T-helper 2 cell treated with Interferon-gamma antibody and Interleukin-4, amounts not matched to agents 5 μg/mL and 100 μg/mL, for 36 hours (primary cell): ENCODE measurements around the gene ZBED6.
A peak's percentile ranks its signal among the peaks of the same experiment; 100 is the strongest.
"Not testable (repeated sequence)": the region's sequence is repeated elsewhere in the genome, so short reads cannot be mapped to it uniquely, and the experiment has no call there.

Source experiments
- DNase-seq: peaks from one replicate; pipeline ENCODE4 v3.0.0; 2021; ENCODE audit warnings: low spot score
- H3K27ac Mint-ChIP-seq: one replicate; pipeline ENCODE4 v1.8.0; 2021; ENCODE audit warnings: mild to moderate bottlenecking, mixed read lengths
- H3K27me3 Mint-ChIP-seq: one replicate; pipeline ENCODE4 v1.8.0; 2021; ENCODE audit warnings: low read depth, mixed read lengths
- H3K36me3 Mint-ChIP-seq: one replicate; pipeline ENCODE4 v1.8.0; 2021; ENCODE audit warnings: low read depth, mixed read lengths
- H3K4me1 Mint-ChIP-seq: one replicate; pipeline ENCODE4 v1.8.0; 2021; ENCODE audit warnings: low read depth, mixed read lengths
- H3K4me3 Mint-ChIP-seq: one replicate; pipeline ENCODE4 v1.8.0; 2022; ENCODE audit warnings: mild to moderate bottlenecking, moderate library complexity, mixed read lengths
- H3K9me3 Mint-ChIP-seq: one replicate; pipeline ENCODE4 v1.8.0; 2021; ENCODE audit warnings: mixed read lengths

Gene ZBED6, protein sequence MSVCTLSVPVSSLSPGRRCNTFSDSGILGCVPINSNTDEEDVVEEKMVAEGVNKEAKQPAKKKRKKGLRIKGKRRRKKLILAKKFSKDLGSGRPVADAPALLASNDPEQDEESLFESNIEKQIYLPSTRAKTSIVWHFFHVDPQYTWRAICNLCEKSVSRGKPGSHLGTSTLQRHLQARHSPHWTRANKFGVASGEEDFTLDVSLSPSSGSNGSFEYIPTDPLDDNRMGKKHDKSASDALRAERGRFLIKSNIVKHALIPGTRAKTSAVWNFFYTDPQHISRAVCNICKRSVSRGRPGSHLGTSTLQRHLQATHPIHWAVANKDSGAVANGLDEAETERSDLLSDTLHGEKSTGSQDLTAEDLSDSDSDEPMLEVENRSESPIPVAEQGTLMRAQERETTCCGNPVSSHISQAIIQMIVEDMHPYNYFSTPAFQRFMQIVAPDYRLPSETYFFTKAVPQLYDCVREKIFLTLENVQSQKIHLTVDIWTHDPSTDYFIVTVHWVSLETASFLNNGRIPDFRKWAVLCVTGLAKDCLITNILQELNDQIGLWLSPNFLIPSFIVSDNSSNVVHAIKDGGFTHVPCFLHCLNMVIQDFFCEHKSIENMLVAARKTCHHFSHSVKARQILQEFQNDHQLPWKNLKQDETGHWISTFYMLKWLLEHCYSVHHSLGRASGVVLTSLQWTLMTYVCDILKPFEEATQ (N-terminal part only)

DNA sequence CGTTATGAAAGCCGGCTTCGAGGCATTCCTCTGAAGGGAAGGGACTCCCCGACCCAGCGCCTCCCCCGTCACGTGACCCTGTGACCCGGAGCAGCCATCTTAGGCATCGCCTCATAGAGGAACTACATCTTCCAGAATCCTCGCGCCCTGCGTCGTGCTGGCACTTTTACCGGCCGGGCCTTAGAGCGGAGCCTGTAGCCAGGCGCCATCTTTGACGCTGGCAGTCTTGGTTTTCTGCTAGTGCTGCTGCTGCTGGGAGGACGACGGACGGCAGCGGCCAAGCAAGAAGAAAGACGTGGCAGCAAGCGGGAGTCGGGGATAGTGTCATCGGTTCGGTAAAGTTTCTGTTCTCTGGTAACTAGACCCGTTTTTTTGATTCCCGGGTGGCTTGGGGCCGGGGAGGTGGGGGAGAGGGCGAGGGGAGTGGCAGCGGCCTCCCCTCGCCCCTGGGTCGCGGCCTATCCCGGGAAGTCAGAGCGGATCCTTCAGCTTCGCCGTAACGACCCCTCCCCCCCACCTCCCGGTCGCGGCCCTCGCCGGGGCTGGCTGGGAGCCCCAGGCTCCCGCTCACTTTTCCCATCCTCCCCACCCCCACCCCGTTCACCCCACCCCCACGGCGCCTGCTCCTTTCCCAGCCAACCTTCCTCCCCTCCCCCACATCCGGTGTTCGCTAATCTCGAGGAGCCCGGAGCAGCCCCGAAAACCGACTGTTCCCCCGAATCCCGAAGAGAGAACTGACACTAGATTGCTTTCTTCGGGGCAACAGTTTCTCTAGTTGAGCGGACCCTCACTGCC lies at the start of gene ZBED6, which contains the start of gene ZC3H11A:
ZBED6 (plus strand) TSS at position 183 of the 795 bp plus-strand sequence. CDS start 1,900 bp downstream, outside the sequence.
ZC3H11A (plus strand) TSS at position 183 of the 795 bp plus-strand sequence. CDS start 21,448 bp downstream, outside the sequence.
- Mint-ChIP-seq H3K36me3 (peaks cover 37% of the 10 kb centered on the region), H3K4me1 (peaks cover 43% of the 10 kb centered on the region), H3K27me3 (no peaks in the 10 kb centered on the region)

DNA sequence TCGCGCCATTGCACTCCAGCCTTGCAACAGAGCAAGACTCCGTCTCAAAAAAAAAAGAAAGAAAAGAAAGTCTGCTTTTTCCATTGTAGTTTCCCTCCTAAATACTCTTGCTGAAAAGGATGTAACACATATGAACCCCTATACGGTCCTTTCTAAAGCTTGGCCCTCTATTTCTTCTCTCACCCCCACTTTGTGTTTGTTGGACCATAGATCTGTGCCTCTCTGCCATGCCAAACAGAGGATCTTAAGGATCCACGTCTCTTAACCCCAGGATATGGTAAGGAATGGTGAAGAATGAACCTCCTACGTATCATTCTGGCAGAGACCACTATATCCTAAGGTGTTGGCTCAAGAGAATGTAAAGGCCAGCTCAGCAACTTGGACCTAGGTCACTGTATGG lies 49.1 kb upstream of the ZBED6 start:
- peak overlapping the region; percentile 6 for H3K27ac Mint-ChIP-seq
- H3K4me1 Mint-ChIP-seq: peaks cover 17% of the 10 kb centered on the region
- no peak for DNase-seq
- H3K27me3 Mint-ChIP-seq: no peaks in the 10 kb centered on the region
- H3K4me3 Mint-ChIP-seq: no peak overlapping the region
- H3K36me3 Mint-ChIP-seq: peaks cover 36% of the 10 kb centered on the region
- no peaks in the 10 kb centered on the region for H3K9me3 Mint-ChIP-seq

More for the DNA sequence above, at the start of gene ZBED6, which contains the start of gene ZC3H11A:
- DNase-seq: peak; percentile 99
- Mint-ChIP-seq H3K27ac (peak within 1 kb of the TSS; percentile 97), H3K4me3 (peak within 1 kb of the TSS; percentile 91), H3K9me3 (no peaks in the 10 kb centered on the region)

DNA sequence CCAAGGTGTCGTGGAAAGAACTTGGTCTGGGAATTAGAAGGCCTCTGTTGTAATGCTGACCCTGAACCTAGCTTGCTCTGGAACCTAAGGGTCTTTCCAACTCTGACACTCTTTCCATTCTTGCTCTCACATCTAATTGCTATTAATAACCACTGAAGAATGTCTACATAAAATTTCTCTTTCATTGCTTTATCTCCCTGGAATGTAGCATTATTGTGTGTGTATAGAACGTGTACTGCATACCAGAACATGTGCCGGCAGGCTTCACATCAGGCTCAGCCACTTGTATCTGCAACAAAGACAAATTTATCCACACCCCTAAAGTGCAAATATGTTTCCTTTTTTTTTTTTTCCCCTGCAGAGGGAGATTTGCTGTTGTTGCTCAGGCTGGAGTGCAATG lies 44.4 kb upstream of the ZBED6 start:
- no peak overlapping the region for H3K27ac Mint-ChIP-seq
- no peaks in the 10 kb centered on the region for H3K9me3 Mint-ChIP-seq
- no peak for DNase-seq

DNA sequence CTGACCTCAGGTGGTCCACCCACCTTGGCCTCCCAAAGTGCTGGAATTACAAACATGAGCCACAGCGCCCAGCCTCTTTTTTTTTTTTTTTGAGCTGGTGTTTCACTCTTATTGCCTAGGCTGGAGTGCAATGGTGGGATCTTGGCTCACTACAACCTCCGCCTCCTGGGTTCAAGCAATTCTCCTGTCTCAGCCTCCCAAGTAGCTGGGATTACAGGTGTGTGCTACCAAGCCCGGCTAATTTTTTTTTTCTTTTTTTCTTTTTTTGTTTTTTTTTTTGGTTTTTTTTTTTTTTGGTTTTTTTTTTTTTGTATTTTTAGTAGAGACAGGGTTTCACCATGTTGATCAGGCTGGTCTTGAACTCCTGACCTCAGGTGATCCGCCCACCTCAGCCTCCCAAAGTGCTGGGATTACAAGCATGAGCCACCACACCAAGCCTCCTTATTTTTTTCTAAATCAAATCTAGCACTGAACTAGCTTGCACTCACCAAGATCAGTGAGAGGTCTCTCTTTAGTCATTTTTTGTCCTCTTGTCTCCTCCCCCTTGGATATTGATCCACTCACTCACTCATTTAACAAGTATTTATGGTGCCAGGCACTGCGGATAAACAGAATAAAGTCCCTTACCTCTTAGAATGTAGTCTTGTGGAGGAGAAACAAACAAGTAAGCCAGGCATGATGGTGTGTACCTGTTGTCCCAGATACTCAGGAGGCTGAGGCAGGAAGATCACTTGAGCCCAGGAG lies 43.6 kb upstream of the ZBED6 start:
- not testable (repeated sequence) for H3K27ac Mint-ChIP-seq, H3K4me3 Mint-ChIP-seq, H3K9me3 Mint-ChIP-seq, H3K36me3 Mint-ChIP-seq, H3K27me3 Mint-ChIP-seq, DNase-seq
- H3K4me1 Mint-ChIP-seq: peaks cover 14% of the 10 kb centered on the region

More for the DNA sequence above, 44.4 kb upstream of the ZBED6 start:
- Mint-ChIP-seq H3K4me3 (no peak overlapping the region), H3K4me1 (peaks cover 12% of the 10 kb centered on the region), H3K36me3 (peaks cover 4% of the 10 kb centered on the region), H3K27me3 (no peaks in the 10 kb centered on the region)

DNA sequence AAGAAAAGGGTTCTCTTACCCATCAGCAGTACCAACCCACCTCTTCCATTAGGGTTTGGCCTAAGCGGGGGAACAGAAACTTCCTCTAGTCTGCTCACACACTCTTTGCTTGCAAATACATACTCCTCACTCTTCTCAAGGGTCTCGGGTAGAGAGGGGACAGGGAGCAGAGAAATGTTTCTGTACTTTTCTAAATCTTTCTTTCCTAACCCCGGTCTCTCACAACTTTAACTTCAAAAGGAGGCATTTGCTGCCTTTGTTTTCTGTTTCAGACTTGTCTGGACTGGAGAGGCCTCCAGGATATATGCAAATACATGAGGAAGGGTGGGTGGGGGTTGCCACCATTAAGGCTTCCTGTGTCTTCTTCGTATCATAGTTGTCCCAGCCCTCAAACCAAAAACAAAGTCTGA lies 41.0 kb upstream of the ZBED6 start:
- Mint-ChIP-seq H3K27ac (peak overlapping the region; percentile 67), H3K9me3 (no peaks in the 10 kb centered on the region), H3K36me3 (no peaks in the 10 kb centered on the region), H3K27me3 (no peaks in the 10 kb centered on the region), H3K4me3 (peak overlapping the region; percentile 3), H3K4me1 (peaks cover 14% of the 10 kb centered on the region)
- peak; percentile 21 for DNase-seq

DNA sequence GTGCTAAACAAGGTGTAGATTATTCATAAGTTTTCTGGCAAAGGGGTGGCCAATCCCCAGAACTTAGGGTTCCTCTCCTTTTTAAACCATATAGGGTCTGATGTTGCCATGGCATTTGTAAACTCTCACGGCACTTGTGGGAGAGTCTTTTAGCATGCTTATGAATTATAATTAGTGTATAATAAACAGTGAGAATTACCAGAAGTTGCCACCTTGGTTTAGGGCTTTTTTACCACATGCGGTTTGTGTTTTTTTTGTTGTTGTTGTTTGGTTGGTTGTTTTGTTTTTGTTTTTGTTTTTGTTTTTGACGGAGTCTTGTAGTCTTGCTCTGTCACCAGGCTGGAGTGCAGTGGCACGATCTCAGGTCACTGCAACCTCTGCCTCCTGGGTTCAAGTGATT lies 39.4 kb upstream of the ZBED6 start:
- DNase-seq: no peak
- no peaks in the 10 kb centered on the region for H3K9me3 Mint-ChIP-seq
- no peaks in the 10 kb centered on the region for H3K27me3 Mint-ChIP-seq
- peaks cover 14% of the 10 kb centered on the region for H3K4me1 Mint-ChIP-seq
- H3K27ac Mint-ChIP-seq: no peak overlapping the region
- no peaks in the 10 kb centered on the region for H3K36me3 Mint-ChIP-seq
- no peak overlapping the region for H3K4me3 Mint-ChIP-seq

DNA sequence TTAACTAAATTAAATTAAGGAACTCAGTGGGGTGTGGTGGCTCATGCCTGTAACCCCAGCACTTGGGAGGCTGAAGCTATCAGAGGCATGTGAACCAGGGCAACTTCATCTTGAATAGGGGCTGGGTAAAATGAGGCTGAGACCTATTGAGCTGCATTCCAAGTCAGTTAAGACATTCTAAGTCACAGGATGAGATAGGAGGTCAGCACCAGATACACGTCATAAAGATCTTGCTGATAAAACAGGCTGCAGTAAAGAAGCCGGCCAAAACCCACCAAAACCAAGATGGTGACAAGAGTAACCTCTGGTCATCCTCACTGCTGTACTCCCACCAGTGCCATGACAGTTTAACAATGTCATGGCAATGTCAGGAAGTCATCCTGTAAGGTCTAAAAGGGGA lies 36.7 kb upstream of the ZBED6 start:
- H3K4me1 Mint-ChIP-seq: peaks cover 19% of the 10 kb centered on the region
- H3K36me3 Mint-ChIP-seq, H3K27ac Mint-ChIP-seq, H3K4me3 Mint-ChIP-seq, DNase-seq, H3K27me3 Mint-ChIP-seq, H3K9me3 Mint-ChIP-seq: not testable (repeated sequence)

DNA sequence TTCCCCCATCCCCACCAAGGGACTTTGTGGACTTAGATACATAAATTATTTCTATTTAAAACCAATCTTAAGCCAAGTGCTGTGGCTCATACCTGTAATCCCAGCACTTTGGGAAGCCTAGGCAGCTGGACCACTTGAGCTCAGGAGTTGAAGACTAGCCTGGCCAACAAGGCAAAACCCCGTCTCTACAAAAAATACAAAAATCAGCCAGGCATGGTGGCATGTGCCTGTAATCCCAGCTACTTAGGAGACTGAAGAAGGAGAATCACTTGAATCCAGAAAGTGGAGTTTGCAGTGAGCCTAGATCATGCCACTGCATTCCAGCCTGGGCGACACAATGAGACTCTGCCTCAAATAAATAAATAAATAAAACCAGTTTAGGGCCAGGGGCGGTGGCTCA lies 34.9 kb upstream of the ZBED6 start:
- H3K9me3 Mint-ChIP-seq: no peaks in the 10 kb centered on the region
- H3K4me1 Mint-ChIP-seq: peaks cover 22% of the 10 kb centered on the region
- H3K27ac Mint-ChIP-seq: no peak overlapping the region
- no peaks in the 10 kb centered on the region for H3K27me3 Mint-ChIP-seq
- no peak overlapping the region for H3K4me3 Mint-ChIP-seq
- peaks cover 3% of the 10 kb centered on the region for H3K36me3 Mint-ChIP-seq
- no peak for DNase-seq

DNA sequence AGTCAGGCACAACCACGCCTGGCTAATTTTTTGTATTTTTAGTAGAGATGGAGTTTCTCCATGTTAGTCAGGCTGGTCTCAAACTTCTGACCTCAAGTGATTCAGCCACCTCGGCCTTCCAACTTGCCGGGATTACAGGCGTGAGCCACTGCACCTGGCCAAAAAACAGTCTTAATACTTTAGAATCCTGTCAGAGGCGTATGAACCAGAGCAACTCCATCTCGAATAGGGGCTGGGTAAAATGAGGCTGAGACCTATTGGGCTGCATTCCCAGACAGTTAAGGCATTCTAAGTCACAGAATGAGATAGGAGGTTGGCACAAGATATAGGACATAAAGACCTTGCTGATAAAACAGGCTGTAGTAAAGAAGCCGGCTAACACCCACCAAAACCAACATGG lies 33.5 kb upstream of the ZBED6 start:
- not testable (repeated sequence) for H3K36me3 Mint-ChIP-seq, DNase-seq, H3K27me3 Mint-ChIP-seq, H3K9me3 Mint-ChIP-seq, H3K4me3 Mint-ChIP-seq, H3K27ac Mint-ChIP-seq
- H3K4me1 Mint-ChIP-seq: peaks cover 28% of the 10 kb centered on the region

DNA sequence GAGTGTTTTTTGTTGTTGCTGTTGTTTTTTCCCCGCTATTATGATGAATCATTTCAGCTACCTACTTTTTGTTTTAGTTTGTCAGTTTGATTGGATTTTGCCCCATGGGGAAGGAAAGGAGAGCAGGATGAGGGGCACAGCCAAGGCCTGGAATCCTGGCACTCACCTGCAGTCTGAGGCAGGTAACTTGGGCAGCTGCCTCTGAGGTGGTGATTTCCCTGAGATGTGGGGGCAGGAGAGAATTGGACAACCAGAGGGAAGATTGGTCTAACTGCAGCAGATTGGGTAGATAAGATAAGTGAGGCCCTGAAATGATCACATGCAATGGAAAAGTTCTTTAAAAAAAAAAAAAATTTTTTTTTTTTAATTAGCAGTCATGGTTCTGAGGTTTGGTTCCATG lies 31.9 kb upstream of the ZBED6 start:
- Mint-ChIP-seq H3K4me3 (peak overlapping the region; percentile 80), H3K4me1 (peaks cover 34% of the 10 kb centered on the region), H3K9me3 (no peaks in the 10 kb centered on the region), H3K36me3 (peaks cover 7% of the 10 kb centered on the region), H3K27me3 (no peaks in the 10 kb centered on the region), H3K27ac (peak overlapping the region; percentile 99)
- DNase-seq: no peak

DNA sequence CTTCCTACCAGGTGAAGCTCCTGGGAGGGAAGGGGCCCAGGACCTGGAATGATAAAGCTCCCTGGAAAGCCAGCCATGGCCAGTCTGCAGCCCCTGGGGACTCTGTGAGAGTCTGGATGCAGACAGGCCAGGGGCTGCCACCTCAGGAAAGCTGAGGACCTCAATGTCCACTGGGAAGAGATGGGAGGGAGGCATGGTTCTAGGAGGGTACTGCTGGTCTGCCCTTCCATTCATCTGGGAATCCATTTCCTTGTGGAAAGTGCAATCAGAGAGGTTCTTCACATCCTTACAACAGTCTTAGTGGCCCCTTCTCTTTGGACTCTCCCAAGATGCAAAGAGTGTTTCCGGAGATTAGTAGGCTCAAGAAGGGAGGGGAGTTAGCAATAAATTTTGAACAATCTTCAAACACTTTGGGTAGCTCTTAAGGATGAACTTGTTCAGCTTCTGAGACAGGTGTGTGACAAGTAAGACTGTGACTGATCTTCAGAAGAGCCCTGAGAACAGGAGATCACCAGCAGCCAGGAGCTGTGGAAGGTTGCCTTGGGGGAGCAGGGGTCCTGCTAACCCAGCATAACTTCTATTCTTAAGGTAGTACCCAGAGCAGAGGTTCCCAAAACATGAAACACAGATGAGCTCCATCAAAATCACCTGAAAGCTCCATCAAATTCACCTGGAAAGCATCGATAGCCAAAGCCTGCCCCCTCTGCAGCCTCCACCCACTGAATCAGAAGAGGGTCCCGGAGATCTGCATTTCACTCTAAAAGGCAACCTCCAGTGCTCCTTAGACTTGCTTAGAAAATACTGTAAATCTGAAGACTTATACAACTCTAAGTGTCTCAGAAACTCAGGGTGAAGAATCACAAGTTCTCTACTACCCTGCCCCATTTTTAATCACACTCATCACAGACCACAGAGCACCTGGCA lies 31.1 kb upstream of the ZBED6 start:
- no peak for DNase-seq
- peaks cover 37% of the 10 kb centered on the region for H3K4me1 Mint-ChIP-seq
- peak overlapping the region; percentile 99 for H3K27ac Mint-ChIP-seq
- peak overlapping the region; percentile 95 for H3K4me3 Mint-ChIP-seq
- H3K9me3 Mint-ChIP-seq: no peaks in the 10 kb centered on the region
- H3K27me3 Mint-ChIP-seq: no peaks in the 10 kb centered on the region
- peaks cover 12% of the 10 kb centered on the region for H3K36me3 Mint-ChIP-seq

DNA sequence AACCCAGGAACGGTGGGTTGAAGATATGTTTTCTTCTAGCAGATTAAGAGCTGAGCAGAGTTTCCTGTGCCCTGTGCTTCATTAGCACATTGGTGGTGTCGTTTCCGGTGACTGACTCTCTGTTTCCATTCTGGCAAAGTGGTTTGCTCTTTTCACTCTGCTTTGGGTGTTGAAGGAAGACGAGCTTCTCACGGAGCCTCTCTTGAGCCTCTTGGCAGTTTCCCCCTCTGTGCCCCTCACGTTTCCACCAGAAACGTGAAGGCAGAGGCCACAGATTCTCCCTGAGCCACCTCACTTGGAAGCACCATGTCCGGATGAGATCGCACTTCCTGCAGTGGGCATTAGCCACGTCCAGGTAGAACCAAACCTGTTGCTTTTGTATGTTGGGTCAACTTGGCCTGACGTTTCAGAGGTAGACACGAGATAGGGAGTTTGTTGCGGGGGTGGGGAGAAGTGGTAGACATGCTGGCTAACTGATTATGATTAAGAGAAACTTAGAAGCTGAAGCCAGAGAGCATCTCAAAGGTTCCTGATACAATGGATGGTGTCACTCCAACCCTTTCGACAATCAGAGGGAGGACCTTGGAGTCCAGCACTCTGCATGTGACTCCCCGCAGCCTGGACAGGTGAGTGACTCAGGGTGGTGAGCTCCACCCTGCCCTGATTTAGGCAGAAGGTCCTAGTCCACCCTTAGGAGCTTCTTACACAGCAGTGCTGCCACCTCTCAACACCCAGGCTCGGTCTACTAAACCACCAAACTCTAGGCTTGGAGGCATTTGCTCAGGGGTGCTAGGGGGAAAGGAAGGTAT lies 30.2 kb upstream of the ZBED6 start, which contains the start of gene LAX1:
LAX1 (plus strand) TSS at position 155 of the 809 bp plus-strand sequence; CDS start at position 538, 383 bp downstream.
- Mint-ChIP-seq H3K4me3 (peak within 1 kb of the TSS; percentile 95), H3K36me3 (peaks cover 14% of the 10 kb centered on the region), H3K27me3 (no peaks in the 10 kb centered on the region), H3K27ac (peak within 1 kb of the TSS; percentile 99), H3K4me1 (peaks cover 39% of the 10 kb centered on the region), H3K9me3 (no peaks in the 10 kb centered on the region)
- peak; percentile 82 for DNase-seq
